HepG2 (cell line): ENCODE measurements around the gene DLG2. TPM values are rescaled to one million over a fixed set of nuclear protein-coding genes. Genes with fewer than 3 reads are reported as not detected.

Source experiments
- ATAC-seq: fragments of 200-7000 bp; cut with Tn5 transposase; 3 replicates; pipeline ENCODE4 v1.9.1; 2020; ENCODE audit warnings: mild to moderate bottlenecking, moderate library complexity
- BruUV-seq: library from RNA; stranded (reverse); fragments of 400-500 nt; replicated peaks from 2 replicates; lab custom pipeline; 2021; lab: Mats Ljungman, UMichigan
- CTCF ChIA-PET: fragments of 300-600 bp; formaldehyde crosslinking; extraction: SDS; loops from one replicate; lab custom pipeline; 2021; ENCODE audit warnings: low total read pairs, inconsistent platforms, low intra/inter-chr PET ratio; lab: Yijun Ruan, JAX
- POLR2A ChIA-PET: fragments of 350-600 bp; sonication (Branson Sonifier 250); formaldehyde crosslinking; loops from one replicate; lab custom pipeline; 2020; ENCODE audit warnings: antibody characterized with exemption, inconsistent platforms; lab: Yijun Ruan, JAX
- DNase-seq: peaks from one replicate; pipeline ENCODE4 v3.0.0-alpha.2; 2015; ENCODE audit warnings: low spot score
- FAIRE-seq: peaks from 3 replicates; lab custom pipeline; 2011; peaks lifted over from hg19 to GRCh38; lab: Jason Lieb, UNC
- H2AFZ ChIP-seq: one replicate; pipeline ENCODE4 v1.6.1; 2011; ENCODE audit warnings: low read length, inconsistent platforms
- H3K27ac ChIP-seq: fragments of 300-600 bp; 3 replicates; pipeline ENCODE4 v1.8.0; 2011; ENCODE audit warnings: mixed run types, mild to moderate bottlenecking, mixed read lengths, low read length, inconsistent platforms; ENCODE audit not compliant: insufficient read depth; ENCODE audit errors: extremely low read length
- H3K27me3 ChIP-seq, 2 experiments: fragments of 200-600 bp in 1 of 2; 2 replicates in 1 of 2; 3 replicates in 1 of 2; pipeline versions ENCODE4 v1.6.0 to v1.8.0; 2011; ENCODE audit warnings: low read length in 2 of 2, mild to moderate bottlenecking in 2 of 2, moderate library complexity in 2 of 2, inconsistent platforms in 1 of 2; ENCODE audit not compliant: insufficient read depth in 2 of 2, control insufficient read depth in 1 of 2
- H3K36me3 ChIP-seq, 2 experiments: fragments of 200-600 bp in 1 of 2; replicated peaks in 1 of 2; 2 replicates in 1 of 2; 3 replicates in 1 of 2; pipeline versions ENCODE4 v1.5.1 to v1.8.0; 2011; ENCODE audit warnings: low read length in 2 of 2, inconsistent platforms in 1 of 2; ENCODE audit not compliant: insufficient read depth in 2 of 2, control insufficient read depth in 1 of 2
- H3K4me1 ChIP-seq: 2 replicates; pipeline ENCODE4 v1.5.1; 2012; ENCODE audit warnings: low read length, inconsistent platforms; ENCODE audit not compliant: insufficient read depth
- H3K4me2 ChIP-seq: 2 replicates; pipeline ENCODE4 v1.6.0; 2011; ENCODE audit warnings: low read depth, low read length, inconsistent platforms
- H3K4me3 ChIP-seq, 3 experiments: fragments of 200-600 bp in 1 of 3; sonication (generic), shearing (Covaris generic) in 1 of 3; replicated peaks in 1 of 3; 2 replicates each; pipeline ENCODE4 v1.5.1; 2011 to 2016; ENCODE audit warnings: low read length in 3 of 3, inconsistent platforms in 2 of 3, low read depth in 2 of 3, mild to moderate bottlenecking in 2 of 3, control low read depth in 1 of 3, mixed read lengths in 1 of 3; ENCODE audit not compliant: insufficient read depth in 1 of 3
- H3K79me2 ChIP-seq: one replicate; pipeline ENCODE4 v1.6.1; 2011; ENCODE audit warnings: low read length, inconsistent platforms; ENCODE audit not compliant: insufficient read depth
- H3K9ac ChIP-seq: 2 replicates; pipeline ENCODE4 v1.6.0; 2011; ENCODE audit warnings: mild to moderate bottlenecking, low read depth, low read length, inconsistent platforms; ENCODE audit not compliant: insufficient read depth
- H3K9me3 ChIP-seq: 2 replicates; pipeline ENCODE4 v1.5.1; 2012; ENCODE audit warnings: mild to moderate bottlenecking, low read length
- H4K20me1 ChIP-seq: 2 replicates; pipeline ENCODE4 v1.6.0; 2011; ENCODE audit warnings: inconsistent platforms, mild to moderate bottlenecking, low read length, moderate library complexity; ENCODE audit not compliant: insufficient read depth
- DPF2 ChIP-seq: sonication (generic); formaldehyde crosslinking; IDR thresholded peaks from 2 replicates; pipeline ENCODE4 v1.4.0; 2020; ENCODE audit warnings: mild to moderate bottlenecking, low read depth, missing genetic modification reagents, borderline replicate concordance
- FOSL2 ChIP-seq: sonication (generic); formaldehyde crosslinking; IDR thresholded peaks from 2 replicates; pipeline ENCODE4 v1.4.0; 2020; ENCODE audit warnings: missing genetic modification reagents
- LCORL ChIP-seq, 2 experiments: fragments of 450-650 bp in 1 of 2; sonication (generic) in 1 of 2; formaldehyde crosslinking in 1 of 2; IDR thresholded peaks; 2 replicates each; pipeline versions ENCODE4 v1.5.0 to v1.6.1; 2017 to 2020; ENCODE audit warnings: antibody characterized with exemption in 1 of 2, missing genetic modification reagents in 1 of 2
- NR2F2 ChIP-seq: IDR thresholded peaks from 2 replicates; pipeline ENCODE4 v1.6.1; 2012; ENCODE audit warnings: low read depth, inconsistent platforms, borderline replicate concordance
- SIN3B ChIP-seq: fragments of 150-350 bp; IDR thresholded peaks from 2 replicates; pipeline ENCODE4 v1.6.1; 2014; ENCODE audit warnings: low read length
- ZNF180 ChIP-seq: sonication (generic); formaldehyde crosslinking; IDR thresholded peaks from 2 replicates; pipeline ENCODE4 v1.4.0; 2020; ENCODE audit warnings: low read depth, missing genetic modification reagents, borderline replicate concordance
- ZNF460 ChIP-seq: sonication (generic); formaldehyde crosslinking; IDR thresholded peaks from 2 replicates; pipeline ENCODE4 v1.5.1; 2020; ENCODE audit warnings: missing genetic modification reagents, mild to moderate bottlenecking, borderline replicate concordance
- ZNF850 ChIP-seq: sonication (generic); formaldehyde crosslinking; conservative IDR thresholded peaks from 2 replicates; pipeline ENCODE4 v1.9.0; 2021; ENCODE audit warnings: mild to moderate bottlenecking, missing genetic modification reagents
- WGBS: methylation state at CpG from one replicate; pipeline ENCODE4 v1.1.6; 2017; ENCODE audit warnings: low lambda C conversion rate; 5-methylcytosine and 5-hydroxymethylcytosine counted together
- in situ Hi-C: cut with HindIII; loops from 2 replicates; pipeline ENCODE4 v1.10.0; 2017; ENCODE audit warnings: low pct_unique_long_range_greater_than_20kb; ENCODE audit not compliant: extremely low pct_ligation_motif_present
- intact Hi-C: fragments of 100-400 bp; cut with micrococcal nuclease; formaldehyde crosslinking; loops from one replicate; pipeline ENCODE4 v1.10.0; 2022; ENCODE audit not compliant: unreplicated experiment
- polyA plus RNA-seq, 8 experiments: library from polyadenylated mRNA; depleted of rRNA in 3 of 8; stranded (reverse) in 7 of 8; unstranded in 1 of 8; fragments of >200 nt; fragmentation: Illumina TruSeq in 4 of 8; extraction: Trizol in 4 of 8; gene quantifications; 2 replicates each; pipeline versions ENCODE4 v1.2.1 to v1.2.3, GENCODE V29; 2011 to 2016; ENCODE audit warnings: low read depth in 4 of 8, missing spikeins in 1 of 8, mixed read lengths in 1 of 8; ENCODE audit not compliant: insufficient read depth in 1 of 8
- total RNA-seq, 5 experiments: library from RNA; depleted of rRNA; stranded (reverse); fragments of >200 nt; fragmentation: Illumina TruSeq; extraction: Trizol; gene quantifications; 2 replicates each; pipeline ENCODE4 v1.2.3, GENCODE V29; 2016; ENCODE audit warnings: low read depth in 1 of 5
- TF ChIP-seq, protein P1 (sequence below): sonication (generic); formaldehyde crosslinking; IDR thresholded peaks from 2 replicates; pipeline ENCODE4 v1.5.1; 2020; ENCODE audit warnings: missing genetic modification reagents, mild to moderate bottlenecking, borderline replicate concordance
- TF ChIP-seq, protein P2 (sequence below): sonication (generic); formaldehyde crosslinking; IDR thresholded peaks from 2 replicates; pipeline ENCODE4 v1.5.0; 2020; ENCODE audit warnings: missing genetic modification reagents
- TF ChIP-seq, protein P3 (sequence below): sonication (generic); formaldehyde crosslinking; IDR thresholded peaks from 2 replicates; pipeline ENCODE4 v1.4.0; 2020; ENCODE audit warnings: missing genetic modification reagents

DLG2 gene
- total and polyA plus RNA-seq, 2 of the 13 experiments (the other 11 are each of a cell fraction or from before 2014, with no cell fraction given) = 0.46 to 1.0 TPM

DNA sequence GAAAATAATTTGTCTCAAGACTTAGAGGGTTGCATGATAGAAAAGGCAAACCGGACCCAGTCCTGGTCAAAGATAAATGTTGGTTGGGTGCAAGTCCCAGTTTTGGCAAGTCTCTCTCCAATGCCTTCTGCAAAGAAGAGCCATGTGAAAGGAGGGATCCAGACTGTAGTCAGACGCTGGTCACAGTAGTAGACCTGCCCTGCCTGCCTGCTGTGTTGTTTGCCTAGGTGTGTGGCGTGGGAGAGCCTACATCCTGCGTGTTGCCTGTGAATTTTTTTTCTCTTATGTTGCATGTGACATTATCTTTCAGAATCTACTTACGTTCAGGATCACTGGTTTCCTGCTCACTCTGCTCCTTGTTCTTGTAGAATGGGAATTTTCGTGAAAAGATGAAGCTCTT lies 2143.3 kb downstream of the DLG2 start:
- Histone ChIP-seq H3K4me2 (no peak overlapping the region), H3K9ac (no peak overlapping the region), H3K36me3 (no peaks in the 10 kb centered on the region), H2AFZ (no peak overlapping the region), H3K4me3 (no peak overlapping the region), H3K27me3 (no peaks in the 10 kb centered on the region), H3K27ac (no peak overlapping the region), H3K4me1 (no peaks in the 10 kb centered on the region), H4K20me1 (no peaks in the 10 kb centered on the region), H3K79me2 (no peaks in the 10 kb centered on the region), H3K9me3 (no peaks in the 10 kb centered on the region)
- FAIRE-seq (no peak), ATAC-seq (no peak), DNase-seq (no peak)
- CTCF ChIA-PET = no interaction called here
- POLR2A ChIA-PET = no interaction called here
- in situ Hi-C loops (no loop called here), intact Hi-C loops (no loop called here)
- no TSS peak for BruUV-seq
- WGBS = 21% methylated on average over 6 of the region's 6 CpGs
- no peak for TF ChIP-seq ZNF180
- no peak for TF ChIP-seq SIN3B
- TF ChIP-seq, protein P1, sequence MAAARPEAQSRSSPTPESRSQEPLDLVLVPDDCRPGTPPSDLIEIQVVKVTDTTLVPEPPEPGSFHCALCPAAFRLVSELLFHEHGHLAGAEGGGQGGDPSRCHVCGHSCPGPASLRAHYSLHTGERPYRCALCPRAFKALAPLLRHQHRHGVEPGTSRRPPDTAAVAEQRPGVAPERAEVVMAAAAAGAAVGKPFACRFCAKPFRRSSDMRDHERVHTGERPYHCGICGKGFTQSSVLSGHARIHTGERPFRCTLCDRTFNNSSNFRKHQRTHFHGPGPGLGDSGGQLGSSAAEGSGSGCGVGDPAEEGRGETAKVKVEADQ (CRISPR knock-in tag) = no peak
- TF ChIP-seq FOSL2 = no peak
- TF ChIP-seq, protein P2, sequence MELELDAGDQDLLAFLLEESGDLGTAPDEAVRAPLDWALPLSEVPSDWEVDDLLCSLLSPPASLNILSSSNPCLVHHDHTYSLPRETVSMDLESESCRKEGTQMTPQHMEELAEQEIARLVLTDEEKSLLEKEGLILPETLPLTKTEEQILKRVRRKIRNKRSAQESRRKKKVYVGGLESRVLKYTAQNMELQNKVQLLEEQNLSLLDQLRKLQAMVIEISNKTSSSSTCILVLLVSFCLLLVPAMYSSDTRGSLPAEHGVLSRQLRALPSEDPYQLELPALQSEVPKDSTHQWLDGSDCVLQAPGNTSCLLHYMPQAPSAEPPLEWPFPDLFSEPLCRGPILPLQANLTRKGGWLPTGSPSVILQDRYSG (CRISPR knock-in tag) = no peak
- TF ChIP-seq DPF2 (CRISPR knock-in tag) = no peak
- TF ChIP-seq ZNF850 = no peak
- TF ChIP-seq, protein P3, sequence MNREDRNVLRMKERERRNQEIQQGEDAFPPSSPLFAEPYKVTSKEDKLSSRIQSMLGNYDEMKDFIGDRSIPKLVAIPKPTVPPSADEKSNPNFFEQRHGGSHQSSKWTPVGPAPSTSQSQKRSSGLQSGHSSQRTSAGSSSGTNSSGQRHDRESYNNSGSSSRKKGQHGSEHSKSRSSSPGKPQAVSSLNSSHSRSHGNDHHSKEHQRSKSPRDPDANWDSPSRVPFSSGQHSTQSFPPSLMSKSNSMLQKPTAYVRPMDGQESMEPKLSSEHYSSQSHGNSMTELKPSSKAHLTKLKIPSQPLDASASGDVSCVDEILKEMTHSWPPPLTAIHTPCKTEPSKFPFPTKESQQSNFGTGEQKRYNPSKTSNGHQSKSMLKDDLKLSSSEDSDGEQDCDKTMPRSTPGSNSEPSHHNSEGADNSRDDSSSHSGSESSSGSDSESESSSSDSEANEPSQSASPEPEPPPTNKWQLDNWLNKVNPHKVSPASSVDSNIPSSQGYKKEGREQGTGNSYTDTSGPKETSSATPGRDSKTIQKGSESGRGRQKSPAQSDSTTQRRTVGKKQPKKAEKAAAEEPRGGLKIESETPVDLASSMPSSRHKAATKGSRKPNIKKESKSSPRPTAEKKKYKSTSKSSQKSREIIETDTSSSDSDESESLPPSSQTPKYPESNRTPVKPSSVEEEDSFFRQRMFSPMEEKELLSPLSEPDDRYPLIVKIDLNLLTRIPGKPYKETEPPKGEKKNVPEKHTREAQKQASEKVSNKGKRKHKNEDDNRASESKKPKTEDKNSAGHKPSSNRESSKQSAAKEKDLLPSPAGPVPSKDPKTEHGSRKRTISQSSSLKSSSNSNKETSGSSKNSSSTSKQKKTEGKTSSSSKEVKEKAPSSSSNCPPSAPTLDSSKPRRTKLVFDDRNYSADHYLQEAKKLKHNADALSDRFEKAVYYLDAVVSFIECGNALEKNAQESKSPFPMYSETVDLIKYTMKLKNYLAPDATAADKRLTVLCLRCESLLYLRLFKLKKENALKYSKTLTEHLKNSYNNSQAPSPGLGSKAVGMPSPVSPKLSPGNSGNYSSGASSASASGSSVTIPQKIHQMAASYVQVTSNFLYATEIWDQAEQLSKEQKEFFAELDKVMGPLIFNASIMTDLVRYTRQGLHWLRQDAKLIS = no peak
- TF ChIP-seq LCORL (IDR thresholded peaks at IDR 0.05) = no peak
- TF ChIP-seq LCORL (CRISPR knock-in tag; IDR thresholded peaks at IDR 0.05) = no peak
- no peak for TF ChIP-seq NR2F2
- no peak for TF ChIP-seq ZNF460
